BLaER1 treated with 17β-estradiol and CSF1 and Interleukin-3, amounts not matched to agents 10 nM and 100 nM (cell line): ENCODE results near the gene GCGR.

ENCODE experiments used
- H3K27ac ChIP-seq, 11 experiments: shearing (Covaris generic); formaldehyde crosslinking; 2 replicates each; pipeline ENCODE4 v1.8.1; 2022
- H3K27me3 ChIP-seq, 11 experiments: shearing (Covaris generic); formaldehyde crosslinking; 2 replicates each; pipeline ENCODE4 v1.8.1; 2022
- H3K36me3 ChIP-seq, 11 experiments: shearing (Covaris generic); formaldehyde crosslinking; 2 replicates each; pipeline ENCODE4 v1.8.1; 2022
- H3K4me1 ChIP-seq, 10 experiments: shearing (Covaris generic); formaldehyde crosslinking; 2 replicates each; pipeline ENCODE4 v1.8.1; 2022
- H3K4me2 ChIP-seq, 11 experiments: shearing (Covaris generic); formaldehyde crosslinking; 2 replicates each; pipeline ENCODE4 v1.8.1; 2022
- H3K4me3 ChIP-seq, 10 experiments: shearing (Covaris generic); formaldehyde crosslinking; 2 replicates each; pipeline ENCODE4 v1.8.1; 2022
- H3K9ac ChIP-seq, 11 experiments: shearing (Covaris generic); formaldehyde crosslinking; 2 replicates each; pipeline ENCODE4 v1.8.1; 2022
- H3K9me3 ChIP-seq, 11 experiments: shearing (Covaris generic); formaldehyde crosslinking; replicated peaks in 1 of 11; 2 replicates each; pipeline ENCODE4 v1.8.1; 2022
- H4K20me1 ChIP-seq, 11 experiments: shearing (Covaris generic); formaldehyde crosslinking; 2 replicates each; pipeline ENCODE4 v1.8.1; 2022
- Cebpa-rat ChIP-seq, 11 experiments: shearing (Covaris generic); IDR thresholded peaks; 2 replicates each; pipeline ENCODE4 v1.8.1; 2022

Gene GCGR

DNA sequence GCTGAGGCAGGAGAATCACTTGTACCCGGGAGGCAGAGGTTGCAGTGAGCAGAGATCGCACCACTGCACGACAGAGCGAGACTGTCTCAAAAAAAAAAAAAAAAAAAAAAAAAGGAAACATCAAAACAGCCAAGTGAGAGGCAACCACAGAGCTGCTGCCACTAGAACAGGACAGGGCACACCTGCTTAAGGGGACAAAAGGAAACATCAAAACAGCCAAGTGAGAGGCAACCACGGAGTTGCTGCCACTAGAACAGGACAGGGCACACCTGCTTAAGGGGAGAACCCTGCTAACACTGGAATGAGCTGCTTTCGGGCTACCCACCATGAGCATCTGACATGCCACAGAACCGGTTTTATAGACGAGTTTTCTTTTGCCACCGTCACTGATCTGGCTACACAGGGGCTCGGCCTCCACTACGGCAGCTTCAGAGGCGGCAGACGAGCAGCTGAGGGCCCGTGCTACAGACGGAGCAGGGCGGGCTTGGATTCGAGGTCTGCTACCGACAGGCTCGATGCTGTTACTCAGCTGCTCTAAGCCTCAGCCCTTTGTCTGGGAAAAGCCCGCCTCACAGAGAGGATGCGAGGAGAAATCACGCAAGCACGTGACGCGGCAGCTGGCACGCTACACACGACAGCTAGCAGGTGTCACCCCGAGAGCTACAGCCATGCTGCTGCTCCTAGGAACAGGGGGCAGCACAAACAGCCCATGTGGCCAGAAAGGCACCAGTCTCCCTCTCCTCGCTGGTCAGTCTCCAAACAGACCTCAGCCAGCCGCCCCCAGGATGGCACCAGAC, 54.4 kb downstream of the GCGR start:
- peaks cover 59 to 70% (median 61%) of the 10 kb centered on the region in 11 experiments for H3K36me3 ChIP-seq
- H3K9me3 ChIP-seq, result no peaks in the 10 kb centered on the region
- peak overlapping the region in 10 of 11 experiments; percentile 81 to 91 (median 87); a peak in 16 of 22 replicates for H3K27ac ChIP-seq
- peak overlapping the region; percentile 78 to 99 (median 92) for H3K4me3 ChIP-seq
- TF ChIP-seq Cebpa-rat (IDR thresholded peaks at IDR 0.05), result no peak
- H4K20me1 ChIP-seq, result peaks cover 55 to 73% (median 65%) of the 10 kb centered on the region in 11 experiments; a peak in 21 of 22 replicates
- H3K4me2 ChIP-seq, result peak overlapping the region; percentile 91 to 99 (median 98)
- H3K27me3 ChIP-seq, result no peaks in the 10 kb centered on the region
- H3K9ac ChIP-seq, result peak overlapping the region; percentile 89 to 96 (median 94)
- H3K4me1 ChIP-seq, result peaks cover 42 to 61% (median 46%) of the 10 kb centered on the region in 10 experiments

DNA sequence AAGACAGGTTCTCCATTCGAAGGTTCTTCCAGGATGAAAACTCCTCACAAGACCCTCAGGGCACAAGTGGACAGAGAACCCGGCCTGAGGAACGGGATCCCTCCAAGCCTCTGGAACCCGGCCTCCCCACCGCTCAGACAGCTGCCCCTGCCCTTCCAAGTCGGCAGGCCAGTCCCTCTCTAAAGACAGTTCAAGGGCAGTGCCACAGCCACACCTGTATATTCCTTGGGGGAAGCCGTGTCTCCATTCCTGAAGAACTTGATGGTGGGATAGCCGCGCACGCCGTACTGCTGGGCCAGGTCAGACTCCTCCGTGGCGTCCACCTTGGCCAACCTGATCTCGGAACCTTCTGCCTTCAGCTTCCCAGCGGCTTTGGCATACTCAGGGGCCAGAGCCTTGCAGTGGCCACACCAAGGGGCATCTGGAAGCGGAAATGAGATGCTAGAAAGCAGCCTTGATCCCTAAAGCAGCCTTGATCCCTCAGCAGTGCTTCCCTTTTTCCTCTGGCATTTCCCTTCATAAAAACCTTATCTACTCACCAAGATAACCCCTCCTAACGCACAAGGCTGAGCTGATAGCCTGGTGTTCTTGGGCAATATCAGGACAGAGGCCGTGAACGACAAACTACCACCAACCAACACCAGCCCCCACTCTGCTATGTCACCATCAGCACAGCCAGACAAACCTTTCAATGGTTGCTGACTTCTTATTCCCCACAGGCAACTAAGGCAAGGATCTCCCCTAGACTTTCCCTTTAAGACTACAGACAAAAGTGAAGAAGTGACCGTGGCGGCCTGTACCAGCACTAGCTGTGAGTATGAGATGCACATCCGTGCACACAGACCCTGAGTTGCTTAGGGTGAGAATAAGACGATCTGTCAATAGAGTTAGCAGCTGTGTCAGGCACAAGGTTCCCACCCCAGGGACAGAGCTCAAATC, 55.3 kb downstream of the GCGR start:
- Histone ChIP-seq H3K36me3 (peaks cover 51 to 65% (median 58%) of the 10 kb centered on the region in 11 experiments), H3K4me2 (peak overlapping the region; percentile 91 to 99 (median 98)), H3K9me3 (no peaks in the 10 kb centered on the region), H3K27ac (peak overlapping the region; percentile 79 to 91 (median 87); a peak in 21 of 22 replicates), H3K4me3 (peak overlapping the region; percentile 78 to 99 (median 92)), H3K4me1 (peaks cover 50 to 70% (median 55%) of the 10 kb centered on the region in 10 experiments), H3K9ac (peak overlapping the region; percentile 89 to 96 (median 94)), H4K20me1 (peaks cover 54 to 71% (median 63%) of the 10 kb centered on the region in 11 experiments; a peak in 21 of 22 replicates), H3K27me3 (no peaks in the 10 kb centered on the region)
- TF ChIP-seq Cebpa-rat (IDR thresholded peaks at IDR 0.05), result no peak

DNA sequence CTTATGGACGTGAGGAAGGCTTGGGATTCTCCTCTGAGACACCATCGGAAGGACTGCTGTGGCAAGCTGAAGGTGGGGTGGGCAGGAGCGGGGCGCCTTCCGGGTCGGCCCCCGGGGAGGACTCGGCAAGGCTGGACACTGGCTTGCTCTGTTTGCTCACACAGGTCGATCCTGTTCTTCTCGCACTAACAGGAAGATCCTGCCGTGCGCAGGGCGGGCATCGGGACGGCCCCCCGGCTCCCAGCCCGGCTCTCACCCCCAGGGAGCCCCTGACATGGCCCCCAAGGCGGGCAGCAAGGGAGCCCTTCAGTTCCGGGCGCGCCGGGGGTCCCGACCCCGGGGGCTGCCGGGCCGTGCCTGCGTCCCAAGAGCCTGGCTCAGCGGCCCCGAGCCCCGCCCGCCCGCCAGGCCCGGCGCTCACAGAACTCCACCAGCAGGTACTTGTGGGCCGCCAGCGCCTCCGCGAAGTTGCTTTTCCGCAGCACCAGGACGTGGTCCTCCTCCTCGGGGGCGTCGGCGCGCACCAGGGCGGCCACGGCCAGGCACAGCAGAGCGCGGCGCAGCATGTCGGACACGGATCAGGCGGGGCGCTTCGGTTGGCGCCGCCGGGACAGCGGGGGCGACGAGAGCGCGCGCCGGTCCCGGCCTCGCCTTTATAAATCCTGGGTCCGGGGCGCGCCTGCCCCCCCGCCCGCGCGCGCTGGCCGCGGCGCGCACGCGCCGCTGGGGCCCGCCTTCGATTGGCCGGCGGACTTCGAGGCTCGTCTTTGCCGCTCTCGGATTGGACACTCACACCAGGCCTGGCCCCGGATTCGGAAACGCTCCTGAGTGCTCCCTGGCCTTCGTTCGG, 56.2 kb downstream of the GCGR start, which contains the start of gene P4HB:
P4HB (minus strand) TSS at position 630 of the 850 bp plus-strand sequence; CDS start at position 566, 64 bp downstream.
- H3K36me3 ChIP-seq, result peaks cover 42 to 62% (median 49%) of the 10 kb centered on the region in 11 experiments
- H3K4me3 ChIP-seq, result peak within 1 kb of the TSS; percentile 78 to 99 (median 92)
- peak within 1 kb of the TSS; percentile 89 to 96 (median 94) for H3K9ac ChIP-seq
- peaks cover 55 to 75% (median 63%) of the 10 kb centered on the region in 10 experiments for H3K4me1 ChIP-seq
- H3K9me3 ChIP-seq, result no peaks in the 10 kb centered on the region
- H4K20me1 ChIP-seq, result peaks cover 48 to 70% (median 60%) of the 10 kb centered on the region in 11 experiments; a peak in 21 of 22 replicates
- TF ChIP-seq Cebpa-rat (IDR thresholded peaks at IDR 0.05), result no peak
- H3K27me3 ChIP-seq, result no peaks in the 10 kb centered on the region
- peak within 1 kb of the TSS; percentile 91 to 99 (median 98) for H3K4me2 ChIP-seq
- peak within 1 kb of the TSS; percentile 79 to 96 (median 90) for H3K27ac ChIP-seq

DNA sequence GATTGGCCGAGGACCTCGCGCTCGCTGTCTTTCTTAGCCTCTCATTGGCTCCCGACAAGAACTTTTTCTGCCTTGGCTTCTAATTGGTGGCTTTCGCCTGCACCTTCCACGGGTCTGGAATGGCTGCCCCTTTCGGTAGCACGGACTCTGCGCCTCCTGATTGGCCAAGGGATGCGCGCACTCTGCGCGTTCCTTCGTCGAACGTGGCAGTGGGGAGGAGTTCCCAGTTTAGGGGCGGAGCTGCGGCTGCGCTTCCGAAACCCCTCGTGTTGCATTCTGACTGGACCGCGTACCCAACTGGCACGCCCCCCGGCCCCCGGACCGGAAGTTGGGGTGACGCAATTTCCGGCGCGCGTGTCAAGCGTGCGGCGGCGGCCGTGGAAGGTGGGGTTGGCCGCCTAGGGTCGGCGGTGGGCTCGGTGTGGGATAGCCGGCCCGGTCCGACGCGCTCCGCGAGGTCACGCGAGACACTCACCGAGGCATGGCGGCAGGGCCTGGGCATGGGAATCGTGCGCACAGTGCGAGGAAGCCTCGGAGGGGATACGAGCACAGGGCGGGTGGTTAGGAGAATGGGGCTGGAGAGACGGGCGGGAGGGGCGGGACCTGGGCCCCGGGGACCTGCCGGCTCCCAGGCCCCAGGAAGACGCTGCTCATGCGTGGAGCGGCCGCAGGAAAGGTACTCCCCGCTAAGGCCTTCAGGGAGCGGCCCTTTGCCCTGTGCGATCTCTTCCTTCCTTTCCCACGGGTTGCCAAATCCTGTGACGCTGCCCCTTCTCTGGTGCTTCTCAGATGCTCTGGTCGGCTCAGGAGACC, 57.0 kb downstream of the GCGR start:
- H3K9ac ChIP-seq, result peak overlapping the region; percentile 87 to 95 (median 89)
- H3K4me1 ChIP-seq, result peaks cover 64 to 79% (median 71%) of the 10 kb centered on the region in 10 experiments
- peak in 9 of 11 experiments; percentile 12 to 80 (median 59); a peak in 11 of 22 replicates for TF ChIP-seq Cebpa-rat (IDR thresholded peaks at IDR 0.05)
- H3K4me3 ChIP-seq, result peak overlapping the region; percentile 63 to 97 (median 88)
- H3K9me3 ChIP-seq, result no peaks in the 10 kb centered on the region
- H4K20me1 ChIP-seq, result peaks cover 48 to 70% (median 60%) of the 10 kb centered on the region in 11 experiments; a peak in 21 of 22 replicates
- no peaks in the 10 kb centered on the region for H3K27me3 ChIP-seq
- H3K4me2 ChIP-seq, result peak overlapping the region; percentile 81 to 97 (median 93)
- H3K36me3 ChIP-seq, result peaks cover 33 to 61% (median 43%) of the 10 kb centered on the region in 11 experiments
- H3K27ac ChIP-seq, result peak overlapping the region; percentile 77 to 96 (median 90)

DNA sequence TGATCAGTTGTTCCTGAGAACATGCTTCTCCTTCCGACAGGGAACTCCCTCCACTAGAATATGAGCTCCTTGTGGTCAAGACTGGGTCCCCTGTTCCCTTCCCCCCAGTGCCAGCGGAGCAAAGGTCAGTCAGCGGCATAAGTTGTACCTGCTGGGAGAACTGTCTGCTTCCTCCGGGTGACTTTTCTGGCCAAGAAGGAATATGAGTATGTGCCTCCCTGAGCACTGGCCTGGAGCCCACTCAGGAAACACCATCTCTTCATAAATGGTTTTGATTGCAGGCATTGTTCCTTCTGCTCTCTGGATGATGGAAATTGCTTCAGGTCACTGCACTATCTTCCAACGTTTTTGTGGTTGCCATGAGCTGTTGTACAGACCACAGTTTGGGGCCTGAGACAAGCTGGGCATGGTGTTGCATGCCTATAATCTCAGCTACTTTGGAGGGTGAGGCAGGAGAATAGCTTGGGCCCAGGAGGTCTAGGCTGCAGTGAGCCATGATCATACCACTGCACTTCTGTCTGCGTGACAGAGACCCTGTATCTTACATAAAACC, 59.2 kb downstream of the GCGR start:
- Histone ChIP-seq H4K20me1 (peaks cover 49 to 70% (median 60%) of the 10 kb centered on the region in 11 experiments), H3K27ac (peak overlapping the region in 3 of 11 experiments; percentile 90 to 96 (median 91); a peak in 6 of 22 replicates), H3K27me3 (no peaks in the 10 kb centered on the region), H3K9me3 (no peaks in the 10 kb centered on the region), H3K4me3 (no peak overlapping the region), H3K4me2 (peak overlapping the region; percentile 81 to 97 (median 93); a peak in 20 of 22 replicates), H3K4me1 (peaks cover 72 to 82% (median 78%) of the 10 kb centered on the region in 10 experiments), H3K9ac (peak overlapping the region in 10 of 11 experiments; percentile 87 to 94 (median 88); a peak in 15 of 22 replicates), H3K36me3 (peaks cover 19 to 58% (median 37%) of the 10 kb centered on the region in 11 experiments)
- no peak for TF ChIP-seq Cebpa-rat (IDR thresholded peaks at IDR 0.05)
